ENCODE results near the gene RNF114. TPM values are rescaled to one million over a fixed set of nuclear protein-coding genes. Genes with fewer than 3 reads are reported as not detected.

RNF114 gene
- total and polyA plus RNA-seq, 10 of the 15 experiments (the other 5 are each of a cell fraction or from before 2014, with no cell fraction given), result 28.0 to 82.3 (median 47.2) TPM

- Histone ChIP-seq H3K27me3 (replicated peaks in 1 of 2; ENCODE audit: control insufficient read depth in 2 of 2, insufficient read depth in 2 of 2, low read length in 1 of 2) (no peaks in the 10 kb centered on the region), H3K79me2 (ENCODE audit: control insufficient read depth, insufficient read depth, low read length) (no peaks in the 10 kb centered on the region), H3K4me3 (no peak overlapping the region), H3K9me3 (replicated peaks; ENCODE audit: control insufficient read depth, insufficient read depth, low read length) (no peaks in the 10 kb centered on the region), H3K4me2 (ENCODE audit: control insufficient read depth, insufficient read depth) (no peak overlapping the region), H4K20me1 (ENCODE audit: control insufficient read depth, insufficient read depth) (no peaks in the 10 kb centered on the region), H2AFZ (ENCODE audit: control insufficient read depth, low read depth, low read length) (no peak overlapping the region), H3K27ac (ENCODE audit: control insufficient read depth, insufficient read depth) (no peak overlapping the region), H3K4me1 (ENCODE audit: control insufficient read depth, insufficient read depth, low read length) (no peaks in the 10 kb centered on the region; the same call in 1 of the 2 replicates), H3K36me3 (ENCODE audit: control insufficient read depth in 2 of 2, insufficient read depth in 2 of 2, low read length in 1 of 2) (no peaks in the 10 kb centered on the region), H3K9ac (ENCODE audit: control insufficient read depth, insufficient read depth, low read length) (no peak overlapping the region)
- DNase-seq (ENCODE audit: low read depth, low spot score) (no peak), FAIRE-seq (no peak), ATAC-seq (no peak)
- POLR2A ChIA-PET, result interaction anchor here (0.7 to 0.9 kb wide), 2 partner anchors 22 to 129 kb away, joined by 3 to 5 read pairs; no protein-coding TSS in a partner anchor
- TF ChIP-seq POLR2A (IDR thresholded peaks at IDR 0.05; ENCODE audit: low read depth, low read length) (no peak), SRF (IDR thresholded peaks at IDR 0.05; ENCODE audit: low read depth in 2 of 2, low read length in 2 of 2) (no peak), SMAD5 (IDR thresholded peaks at IDR 0.05; ENCODE audit: low read depth) (no peak), NKRF (conservative IDR thresholded peaks at IDR 0.05) (no peak), FOS (IDR thresholded peaks at IDR 0.05; ENCODE audit: borderline replicate concordance, extremely low read depth, insufficient read length) (no peak), JUNB (IDR thresholded peaks at IDR 0.05) (no peak), E4F1 (IDR thresholded peaks at IDR 0.05; ENCODE audit: borderline replicate concordance, partially characterized antibody) (no peak), TBL1XR1 (IDR thresholded peaks at IDR 0.05; ENCODE audit: low read depth, low read length) (no peak), MXI1 (IDR thresholded peaks at IDR 0.05; ENCODE audit: low read depth, low read length) (no peak)
- RAD21 ChIA-PET (ENCODE audit: unreplicated experiment), result interaction anchor here (0.7 to 11.4 kb wide), 5 partner anchors 42 to 197 kb away, joined by 3 to 234 read pairs (median 3); no protein-coding TSS in a partner anchor
- intact Hi-C loops (cut with micrococcal nuclease; ENCODE audit: unreplicated experiment) (no loop called here), in situ Hi-C loops (cut with MboI) (loop anchor here (5.0 kb wide), 2 partner anchors 92 to 187 kb away; no protein-coding TSS in a partner anchor)
- no TSS peak for BruUV-seq (replicated peaks)
- CTCF ChIA-PET, result interaction anchor here (0.7 to 14.7 kb wide), 22 partner anchors 8 to 198 kb away, joined by 3 to 369 read pairs (median 6); no protein-coding TSS in a partner anchor
- WGBS (ENCODE audit: insufficient coverage, insufficient replicate concordance, low lambda C conversion rate, missing lambda C conversion rate), result 54% methylated on average over 11 of the region's 11 CpGs
- SMC1A ChIA-PET (ENCODE audit: uncharacterized antibody, unreplicated experiment), result interaction anchor here (0.6 to 4.6 kb wide), 8 partner anchors 43 to 188 kb away, joined by 3 to 93 read pairs (median 4); no protein-coding TSS in a partner anchor
Measured at GRCh38 chr20:49980140-49981008, 44.2 kb downstream of the RNF114 start.

All from GM12878 (cell line).